GM18526 (cell line): Measurements from ENCODE around the gene FAM241B.

ENCODE experiments used
- POLR2A ChIP-seq: IDR thresholded peaks from 3 replicates; pipeline ENCODE4 v1.6.1; 2011; ENCODE audit not compliant: insufficient read length; ENCODE audit errors: extremely low read depth

Gene FAM241B

DNA sequence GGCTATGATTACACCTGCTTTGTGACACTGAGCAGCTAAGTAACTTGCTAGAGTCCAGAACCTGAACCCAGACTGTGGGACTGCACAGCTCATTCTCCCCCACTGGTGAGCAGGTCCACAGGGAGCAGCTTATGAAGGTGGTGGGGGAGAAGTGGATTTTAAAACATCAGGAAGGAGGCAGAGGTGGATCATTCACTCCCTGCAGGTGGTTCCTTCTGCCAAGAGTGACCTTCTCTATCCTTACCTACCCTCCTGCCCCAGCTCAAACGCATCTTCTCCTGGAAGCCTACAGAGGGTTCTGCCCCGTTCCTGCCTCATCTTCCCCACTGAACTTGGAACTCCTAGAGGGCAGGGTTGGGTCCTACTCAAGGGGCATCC is 539 bp upstream of the FAM241B start:
- TF ChIP-seq POLR2A, result no peak

DNA sequence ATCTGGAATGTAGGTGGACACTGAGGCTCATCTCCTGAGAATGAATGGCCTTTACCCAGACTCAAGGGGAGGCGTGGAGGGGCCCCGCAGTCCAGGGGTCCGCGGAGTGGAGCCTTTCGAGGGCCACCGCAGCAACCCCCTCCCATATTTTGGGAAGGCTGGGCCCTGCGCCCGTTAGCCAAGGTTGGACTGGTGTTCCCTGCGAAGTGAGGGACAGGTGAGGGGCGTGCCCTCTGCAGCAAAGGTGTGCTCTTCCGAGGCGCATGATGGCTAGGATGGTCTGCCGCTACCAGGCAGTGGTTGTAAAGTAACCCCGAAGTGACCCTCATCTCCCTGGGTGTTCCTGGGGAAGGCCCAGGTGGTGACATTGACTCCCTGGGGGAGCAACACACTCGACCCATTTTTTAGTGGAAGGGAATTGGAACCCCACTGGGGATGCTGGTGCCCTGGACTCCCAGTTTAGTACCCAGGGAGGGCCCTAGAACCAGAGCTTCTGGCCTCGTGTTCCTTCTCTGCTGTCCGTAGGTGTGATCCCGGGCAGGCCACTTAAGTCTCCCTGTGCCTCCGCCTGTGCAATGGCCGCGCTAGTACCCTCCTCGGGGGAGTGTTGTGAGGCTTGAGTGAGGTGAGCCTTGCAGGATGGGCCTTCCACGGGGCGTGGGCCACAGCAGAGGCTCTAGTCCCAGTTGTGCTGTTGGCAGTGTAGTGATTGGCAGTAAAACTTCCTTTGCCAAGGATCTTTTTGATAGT is 779 bp downstream of the FAM241B start:
- TF ChIP-seq POLR2A, result no peak

DNA sequence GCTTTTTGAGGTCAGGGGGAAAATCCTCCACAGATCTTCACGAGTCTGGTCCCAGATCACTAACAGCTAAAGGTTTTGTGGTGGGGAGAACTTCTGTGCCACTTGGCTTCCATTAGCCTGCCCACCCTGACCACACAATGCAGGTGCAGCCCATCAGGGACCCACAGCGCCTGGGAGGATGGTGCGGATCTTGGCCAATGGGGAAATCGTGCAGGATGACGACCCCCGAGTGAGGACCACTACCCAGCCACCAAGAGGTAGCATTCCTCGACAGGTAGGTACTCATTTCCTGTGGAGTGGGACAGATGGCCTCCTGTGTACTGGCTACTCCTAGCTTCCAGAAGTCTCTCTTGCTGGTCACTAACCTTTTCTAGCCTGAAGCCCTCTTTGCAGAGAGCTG is 1.5 kb downstream of the FAM241B start:
- TF ChIP-seq POLR2A, result no peak

DNA sequence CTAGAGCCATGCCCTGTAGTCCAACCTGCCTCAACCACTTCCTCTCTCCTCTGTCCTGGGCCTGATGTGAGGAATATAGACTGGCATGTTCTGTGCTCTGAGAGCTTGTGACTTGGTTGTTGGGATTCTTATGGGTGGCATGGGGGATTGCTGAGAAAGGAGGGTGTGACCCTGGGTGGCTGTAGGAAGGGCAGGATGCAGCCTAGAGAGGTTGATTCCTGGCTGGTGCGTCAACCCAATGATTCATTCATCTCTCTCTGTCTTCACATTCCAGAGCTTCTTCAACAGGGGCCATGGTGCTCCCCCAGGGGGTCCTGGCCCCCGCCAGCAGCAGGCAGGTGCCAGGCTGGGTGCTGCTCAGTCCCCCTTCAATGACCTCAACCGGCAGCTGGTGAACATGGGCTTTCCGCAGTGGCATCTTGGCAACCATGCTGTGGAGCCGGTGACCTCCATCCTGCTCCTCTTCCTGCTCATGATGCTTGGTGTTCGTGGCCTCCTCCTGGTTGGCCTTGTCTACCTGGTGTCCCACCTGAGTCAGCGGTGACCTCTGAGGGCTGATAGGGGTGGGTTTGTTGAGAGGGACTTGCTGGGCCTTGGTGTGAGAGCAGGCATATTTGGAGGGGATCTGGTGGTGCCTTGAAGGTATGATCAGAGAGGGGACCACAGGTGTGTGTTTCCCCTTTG is 2.6 kb downstream of the FAM241B start:
- TF ChIP-seq POLR2A, result no peak

DNA sequence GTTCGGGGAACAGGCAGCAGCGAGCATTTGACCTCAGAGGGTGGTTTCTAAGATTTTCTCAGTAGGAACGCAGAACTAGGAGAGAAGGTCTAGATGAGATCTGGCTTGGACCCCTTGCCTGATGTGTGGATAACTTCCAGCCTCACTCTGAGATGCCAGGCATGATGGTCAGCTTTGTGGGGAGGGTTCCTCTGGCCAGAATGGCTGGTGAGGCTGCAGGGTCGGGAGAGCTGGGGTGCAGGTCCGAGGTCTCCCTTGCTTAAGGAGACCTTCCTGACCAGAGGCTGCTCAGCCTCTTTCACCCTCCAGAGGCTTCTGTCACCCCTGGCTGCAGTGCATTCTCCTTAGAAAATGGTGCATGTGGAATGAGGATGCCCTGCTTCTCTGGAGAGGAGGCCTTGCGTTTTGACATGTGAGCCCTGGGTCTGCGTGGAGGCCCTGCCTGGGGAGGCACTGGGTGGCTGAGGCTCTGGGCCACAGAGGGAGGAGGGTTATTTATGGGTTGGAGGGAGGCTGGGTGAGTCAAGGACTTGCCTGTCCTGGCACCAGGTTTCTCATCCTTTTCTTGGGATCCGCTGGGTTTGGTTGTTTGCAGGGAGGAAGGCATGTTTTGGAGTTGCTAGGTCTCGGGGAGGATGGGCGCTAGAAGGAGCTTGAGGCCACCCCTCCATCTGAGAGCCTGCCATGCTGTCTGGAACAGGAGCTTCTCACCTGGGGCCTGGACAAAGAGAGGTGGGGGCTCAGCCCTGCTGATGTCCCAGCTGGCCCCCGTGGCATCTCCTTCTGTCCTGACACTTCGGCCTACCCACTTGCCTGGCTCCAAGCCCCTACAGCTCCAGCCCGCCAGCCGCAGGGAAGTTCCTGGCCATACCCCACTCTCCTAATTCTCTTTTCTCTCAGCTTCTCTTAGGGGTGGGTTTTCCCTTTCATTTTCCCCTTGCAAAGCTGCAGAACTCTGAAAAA is 3.9 kb downstream of the FAM241B start:
- no peak for TF ChIP-seq POLR2A

DNA sequence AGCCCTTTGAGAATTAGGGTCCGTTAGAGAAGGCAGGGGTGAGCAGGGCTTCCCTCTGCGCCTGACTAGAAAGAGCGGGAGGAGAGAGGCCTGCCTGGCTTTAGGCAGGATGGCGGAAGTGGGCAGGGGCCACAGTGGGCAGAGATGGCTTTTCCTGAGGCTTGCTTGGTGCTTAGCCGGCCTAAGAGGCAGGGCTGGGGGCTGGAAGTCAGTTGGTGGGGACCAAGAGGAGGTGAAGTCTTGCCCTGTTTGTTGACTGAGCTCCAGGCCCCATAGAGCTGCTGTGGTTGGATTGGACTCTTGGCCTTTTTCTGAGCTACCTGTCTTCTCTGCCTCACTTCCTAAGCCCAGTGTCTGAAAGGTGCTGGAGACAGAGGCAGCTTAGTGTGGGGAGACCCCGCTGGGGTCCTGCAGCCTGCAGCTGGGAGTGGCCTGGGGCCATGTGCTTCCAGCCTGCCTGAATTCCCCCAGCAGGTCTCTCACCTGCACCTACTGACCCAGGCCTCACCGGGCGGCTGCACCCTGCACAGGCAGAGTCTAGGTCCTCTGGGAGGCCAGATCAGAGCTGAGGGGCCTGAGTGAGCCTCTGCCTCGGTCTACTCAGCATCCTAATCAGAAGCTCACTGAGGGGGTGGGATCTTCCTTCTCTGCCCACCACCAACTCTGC is 4.8 kb downstream of the FAM241B start:
- no peak for TF ChIP-seq POLR2A

DNA sequence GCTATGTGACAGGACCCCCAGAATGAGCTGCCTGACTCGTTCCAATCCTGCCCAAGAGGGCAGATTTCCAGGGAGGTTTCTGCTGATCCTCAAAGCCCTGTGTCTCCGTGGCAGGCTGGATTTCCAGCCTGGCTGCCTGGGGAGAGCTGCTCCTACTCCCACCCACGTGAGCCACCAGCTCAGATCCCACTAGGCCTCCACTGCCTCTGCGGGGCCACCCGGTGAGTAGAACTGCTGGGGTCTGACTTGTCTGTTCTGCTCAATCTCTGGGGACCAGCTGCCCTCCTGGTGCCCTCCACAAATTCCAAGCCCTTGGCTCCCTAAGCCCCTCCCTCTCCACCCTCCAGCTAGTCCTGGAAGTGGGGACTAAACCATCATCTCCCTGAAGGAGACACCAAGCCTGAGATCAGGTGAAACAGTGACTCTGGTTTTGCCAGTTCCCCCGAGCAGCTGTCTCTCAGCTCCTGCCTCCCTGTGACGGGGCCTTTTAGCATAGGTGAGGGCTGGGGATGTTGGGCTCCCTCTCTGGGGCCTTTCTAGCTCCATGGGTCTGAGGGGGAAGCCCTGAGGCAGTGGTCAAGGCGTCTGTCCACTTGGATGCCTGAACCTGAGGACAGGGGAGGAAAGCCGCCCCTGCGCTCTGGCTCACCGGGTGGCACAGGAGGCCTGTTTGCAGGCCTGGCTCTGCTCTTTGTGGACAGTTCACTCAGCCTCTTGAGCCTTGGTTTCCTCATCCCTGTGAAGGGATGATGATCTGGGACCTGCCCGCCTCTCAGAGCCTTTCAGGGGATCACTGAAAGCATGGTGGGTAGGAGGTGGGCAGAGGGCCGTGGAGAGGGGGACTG is 5.6 kb downstream of the FAM241B start:
- no peak for TF ChIP-seq POLR2A

DNA sequence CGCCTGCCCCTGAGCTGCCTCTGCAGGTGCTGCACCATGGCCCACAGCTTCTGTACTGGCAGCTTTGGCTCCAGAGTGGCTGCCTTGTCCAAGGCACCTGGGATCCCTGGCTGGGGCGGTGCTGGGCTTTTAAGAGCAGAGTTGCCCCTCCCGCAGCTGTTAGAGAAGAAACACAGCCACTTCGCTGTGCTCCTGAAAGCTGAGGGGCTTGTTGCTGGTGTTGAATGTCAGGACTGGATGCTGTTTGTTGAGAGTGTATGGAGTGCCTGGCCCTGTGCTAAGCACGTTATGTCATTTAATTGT is 6.2 kb downstream of the FAM241B start:
- TF ChIP-seq POLR2A, result no peak

DNA sequence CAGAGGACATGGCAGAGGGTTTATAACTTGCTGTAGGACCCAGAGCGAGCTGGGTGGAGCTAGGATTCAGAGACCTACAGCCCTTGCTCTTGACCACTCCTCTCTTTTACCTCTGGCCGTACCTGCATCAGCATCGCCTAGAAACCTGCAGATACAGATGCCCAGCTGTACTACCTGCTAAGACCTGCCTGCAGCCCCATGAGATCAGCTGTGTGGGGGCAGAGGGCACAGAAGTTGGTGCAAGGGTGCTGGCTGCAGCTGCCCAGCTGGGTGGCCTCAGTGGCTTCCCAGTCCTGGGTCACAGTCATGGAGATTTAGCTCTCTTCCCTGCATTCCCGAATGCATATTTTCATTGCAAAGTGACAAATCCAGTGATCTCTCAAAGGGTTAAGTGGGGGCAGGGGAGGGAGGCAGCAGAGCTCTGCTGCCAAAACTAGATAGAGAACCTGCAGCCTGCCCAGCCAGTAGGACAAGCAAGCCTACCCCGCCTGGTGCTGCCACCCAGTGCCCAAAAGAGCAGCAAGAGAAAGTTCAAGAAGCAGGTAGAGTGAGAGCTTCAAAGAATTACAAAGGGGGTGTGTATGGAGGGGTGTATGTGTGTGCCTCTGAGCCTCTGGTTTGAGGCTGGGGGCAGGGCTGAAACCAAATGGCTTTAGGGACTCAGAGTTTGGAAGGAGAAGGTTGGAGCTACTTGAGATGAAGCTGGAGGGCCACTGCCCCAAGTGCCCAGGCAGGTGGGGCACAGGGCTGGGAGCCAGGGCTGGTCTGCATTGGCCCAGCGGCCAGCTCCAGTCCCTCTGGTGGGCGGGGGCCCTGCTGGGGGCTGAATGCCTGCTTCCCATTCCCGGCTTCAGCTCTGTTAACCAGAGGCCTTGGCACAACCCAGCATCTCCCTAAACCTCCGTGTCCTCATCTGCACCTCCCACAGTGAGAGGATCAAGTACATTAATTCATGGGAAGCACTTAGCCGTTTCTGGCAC is 6.9 kb downstream of the FAM241B start:
- TF ChIP-seq POLR2A, result no peak

DNA sequence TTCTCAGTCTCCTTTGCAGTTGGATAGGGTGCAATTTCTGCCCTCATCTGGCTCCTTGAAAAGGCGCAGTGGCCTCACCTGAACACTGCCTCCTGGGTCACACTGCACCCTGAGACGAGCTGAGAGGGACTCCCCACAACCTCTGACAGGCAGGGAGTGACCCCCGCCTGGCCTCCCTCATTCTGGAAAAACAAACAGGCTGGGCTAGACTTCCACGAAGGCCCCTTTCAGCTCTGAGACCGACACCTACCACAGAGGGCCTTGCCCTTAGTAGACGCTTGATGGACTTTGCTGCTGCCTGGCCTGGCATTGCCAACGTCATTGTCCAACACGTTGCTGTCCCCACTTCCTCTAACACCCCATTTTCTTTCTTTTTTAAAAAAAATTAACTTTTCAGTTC is 8.6 kb downstream of the FAM241B start:
- no peak for TF ChIP-seq POLR2A

DNA sequence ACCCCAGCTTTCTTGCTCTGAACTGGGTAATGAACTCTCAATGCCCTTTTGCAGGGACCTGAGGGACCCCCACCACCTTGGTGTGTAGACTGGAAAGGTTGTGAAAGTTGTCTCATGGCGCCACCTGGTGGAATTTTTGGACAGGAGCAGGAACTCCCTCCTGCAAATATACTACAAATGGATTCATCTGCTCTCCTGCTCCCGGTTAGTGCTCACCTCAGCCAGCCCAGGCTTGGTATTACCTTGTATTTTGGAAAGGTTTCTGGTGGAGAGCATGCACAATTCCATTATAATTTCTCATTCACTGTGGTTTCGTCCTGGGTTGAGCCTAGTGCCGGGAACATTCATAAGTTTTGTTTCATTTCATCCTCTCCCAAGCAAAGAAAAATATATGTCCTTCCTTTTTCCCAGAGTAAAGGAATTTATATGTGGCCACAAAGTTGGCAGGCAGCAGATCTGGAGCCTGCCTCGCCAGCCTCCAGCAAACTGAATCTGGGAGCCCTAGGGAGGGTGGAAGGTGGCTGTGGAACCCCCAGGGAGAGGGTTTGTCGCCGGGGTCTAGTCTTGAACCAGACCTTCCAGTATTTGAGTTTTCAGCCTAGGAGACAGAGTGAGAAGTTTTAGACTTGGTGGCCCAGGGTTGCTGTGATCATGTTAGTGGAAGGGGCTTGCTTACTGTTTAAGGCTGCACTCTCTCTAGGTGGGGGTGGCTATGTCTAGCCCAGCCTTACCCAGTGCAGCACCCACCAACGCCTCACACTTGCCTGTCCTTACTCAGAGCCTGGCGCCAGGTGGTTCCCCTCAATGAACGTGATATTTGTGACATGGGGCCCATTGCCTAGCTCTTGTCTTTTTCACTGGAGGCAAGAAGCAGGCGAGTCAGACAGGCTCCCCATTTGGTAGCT is 9.5 kb downstream of the FAM241B start:
- TF ChIP-seq POLR2A, result no peak

DNA sequence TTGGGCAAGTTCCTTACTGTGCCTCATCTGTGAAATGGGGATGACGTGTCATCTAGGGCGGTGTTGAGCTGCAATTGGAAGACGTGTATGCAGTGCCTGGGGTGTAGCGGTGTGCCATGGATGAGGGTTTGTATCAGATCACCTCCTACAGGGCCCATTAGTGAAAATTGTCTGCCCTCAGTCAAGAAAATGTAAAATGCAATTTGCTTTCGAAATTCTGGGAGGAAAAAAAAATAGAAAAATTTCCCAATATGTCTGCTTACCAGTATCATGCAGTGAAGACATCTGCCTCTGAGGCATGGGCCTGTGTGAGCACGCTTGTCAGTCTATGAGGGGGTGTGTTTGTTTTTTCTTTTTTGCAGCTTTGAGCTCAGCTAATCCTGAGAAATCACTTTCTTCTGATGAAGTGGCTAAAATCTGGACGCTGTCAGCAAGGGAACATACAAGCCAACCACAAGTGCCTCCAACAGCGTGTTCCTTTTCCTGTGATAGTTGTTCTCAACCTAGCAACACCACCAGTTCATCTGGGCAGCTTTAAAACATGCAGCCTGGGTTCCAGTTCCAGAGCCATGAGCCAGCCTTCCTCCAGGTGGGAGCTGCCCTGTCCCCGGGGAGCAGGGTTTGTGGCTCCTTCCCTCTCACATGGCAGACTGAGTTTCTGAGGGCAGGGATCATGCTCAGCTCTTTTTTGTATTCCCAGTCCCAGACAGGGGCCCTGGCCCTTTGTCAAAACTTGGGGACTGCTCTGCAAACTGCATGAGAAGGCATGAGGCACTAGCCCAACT is 10.3 kb downstream of the FAM241B start:
- TF ChIP-seq POLR2A, result no peak
